CD8-positive, alpha-beta memory T cell (primary cell): ENCODE results near the gene DCLK2. TPM values are rescaled to one million over a fixed set of nuclear protein-coding genes. Genes with fewer than 3 reads are reported as not detected.

ENCODE experiments used
- CTCF ChIA-PET: fragments of 350-600 bp; sonication (Branson Sonifier 250); formaldehyde crosslinking; loops from one replicate; lab custom pipeline; 2021; ENCODE audit warnings: antibody characterized with exemption; lab: Charles Lee
- POLR2A ChIA-PET: fragments of 350-600 bp; sonication (Branson Sonifier 250); formaldehyde crosslinking; loops from one replicate; lab custom pipeline; 2021; ENCODE audit warnings: antibody characterized with exemption; lab: Charles Lee
- DNase-seq, 5 donors: peaks; one replicate each; pipeline versions ENCODE4 v3.0.0 to v3.0.0-alpha.2; 2020 to 2022; ENCODE audit warnings: mixed read lengths in 1 of 5
- H3K27ac ChIP-seq: one replicate; pipeline ENCODE4 v1.7.0; 2013; ENCODE audit warnings: low read depth, mild to moderate bottlenecking, low read length, moderate library complexity
- H3K27me3 ChIP-seq: 2 replicates; pipeline ENCODE4 v1.7.0; 2013; ENCODE audit warnings: low read length, mild to moderate bottlenecking; ENCODE audit not compliant: insufficient read depth, poor library complexity, severe bottlenecking
- H3K36me3 ChIP-seq: 2 replicates; pipeline ENCODE4 v1.7.0; 2013; ENCODE audit warnings: mild to moderate bottlenecking, low read length, moderate library complexity; ENCODE audit not compliant: insufficient read depth
- H3K4me1 ChIP-seq: 2 replicates; pipeline ENCODE4 v1.7.0; 2013; ENCODE audit warnings: mild to moderate bottlenecking, low read length, moderate library complexity; ENCODE audit not compliant: insufficient read depth
- H3K4me3 ChIP-seq: 2 replicates; pipeline ENCODE4 v1.7.0; 2013; ENCODE audit warnings: mild to moderate bottlenecking, low read length
- H3K9me3 ChIP-seq: 2 replicates; pipeline ENCODE4 v1.7.0; 2013; ENCODE audit warnings: mild to moderate bottlenecking, low read length
- H3K27ac Mint-ChIP-seq, 8 donors: one replicate each; pipeline ENCODE4 v1.8.0; 2020 to 2021; ENCODE audit warnings: mixed read lengths in 8 of 8, mild to moderate bottlenecking in 6 of 8, inconsistent platforms in 3 of 8, moderate library complexity in 3 of 8
- H3K27me3 Mint-ChIP-seq, 2 donors: one replicate each; pipeline ENCODE4 v1.8.0; 2020 to 2021; ENCODE audit warnings: mixed read lengths in 2 of 2, mild to moderate bottlenecking in 1 of 2, moderate library complexity in 1 of 2
- H3K36me3 Mint-ChIP-seq, 3 donors: one replicate each; pipeline ENCODE4 v1.8.0; 2020 to 2021; ENCODE audit warnings: mixed read lengths in 3 of 3, inconsistent platforms in 1 of 3, mild to moderate bottlenecking in 1 of 3
- H3K4me1 Mint-ChIP-seq, 3 donors: one replicate each; pipeline ENCODE4 v1.8.0; 2020 to 2021; ENCODE audit warnings: mixed read lengths in 3 of 3, inconsistent platforms in 1 of 3, mild to moderate bottlenecking in 1 of 3
- H3K4me3 Mint-ChIP-seq, 7 donors: one replicate each; pipeline ENCODE4 v1.8.0; 2020 to 2021; ENCODE audit warnings: mixed read lengths in 7 of 7, mild to moderate bottlenecking in 6 of 7, moderate library complexity in 4 of 7, inconsistent platforms in 2 of 7
- H3K9me3 Mint-ChIP-seq, 5 donors: one replicate each; pipeline ENCODE4 v1.8.0; 2020 to 2022; ENCODE audit warnings: mixed read lengths in 5 of 5, mild to moderate bottlenecking in 3 of 5, moderate library complexity in 2 of 5, inconsistent platforms in 1 of 5
- polyA plus RNA-seq: library from polyadenylated mRNA; unstranded; fragments of 300-500 nt; fragmentation: Illumina TruSeq; gene quantifications from one replicate; pipeline ENCODE4 v1.2.3, GENCODE V29; 2021
- total RNA-seq, 2 experiments: library from RNA; stranded (reverse); gene quantifications; one replicate each; pipeline ENCODE4 v1.2.3, GENCODE V29; 2021

DCLK2 gene
- total and polyA plus RNA-seq, 3 experiments from 2014 or later = not detected

DNA sequence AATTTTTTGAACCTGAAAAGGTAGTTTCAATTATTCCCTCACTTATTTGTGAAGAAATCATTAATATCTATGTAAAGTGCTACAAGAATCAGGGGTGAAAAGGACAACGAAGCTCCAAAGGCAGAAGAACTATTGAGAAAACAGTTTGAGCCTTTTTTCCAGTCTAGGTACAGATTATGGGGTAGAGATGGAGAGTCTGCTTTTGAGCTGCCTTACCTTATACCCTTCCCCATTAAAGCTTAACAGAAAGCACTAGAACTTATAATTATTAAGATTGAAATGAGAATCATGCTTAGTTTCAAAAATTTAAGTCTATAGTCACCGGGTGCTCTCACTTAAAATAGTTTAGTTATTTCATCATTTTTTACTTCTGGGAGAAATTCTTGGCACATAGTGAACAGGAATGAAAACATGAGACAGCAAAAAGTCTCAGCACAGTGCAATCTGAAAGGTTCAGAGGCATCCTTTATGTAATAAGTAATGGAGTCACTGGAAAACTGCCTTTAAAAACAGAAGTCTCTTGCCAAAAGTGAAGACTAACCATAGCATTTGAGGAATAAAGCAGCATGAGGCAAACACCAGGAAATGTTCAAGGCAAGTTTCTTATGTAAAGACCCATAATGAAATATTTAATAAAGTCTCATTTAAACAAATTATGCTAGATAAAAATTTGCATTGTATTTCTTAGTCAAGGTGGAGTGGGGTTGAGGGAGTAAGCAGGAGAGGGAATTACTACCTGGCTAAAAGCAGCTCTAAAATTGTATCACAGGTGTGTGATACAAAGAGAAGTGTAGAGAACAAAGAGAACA, 5.1 kb upstream of the DCLK2 start:
- Mint-ChIP-seq H3K4me1 (peaks cover 0 to 5% (median 0%) of the 10 kb centered on the region in 3 donors), H3K27ac (no peak overlapping the region), H3K36me3 (no peaks in the 10 kb centered on the region), H3K9me3 (peaks cover 0 to 12% (median 4%) of the 10 kb centered on the region in 5 donors), H3K27me3 (peaks cover 23 to 42% of the 10 kb centered on the region in 2 donors), H3K4me3 (no peak overlapping the region)
- DNase-seq = no peak
- CTCF ChIA-PET = no interaction called here
- Histone ChIP-seq H3K27me3 (peaks cover 15% of the 10 kb centered on the region), H3K4me1 (no peaks in the 10 kb centered on the region), H3K36me3 (no peaks in the 10 kb centered on the region), H3K4me3 (no peak overlapping the region), H3K27ac (no peak overlapping the region), H3K9me3 (no peaks in the 10 kb centered on the region)
- POLR2A ChIA-PET = no interaction called here

DNA sequence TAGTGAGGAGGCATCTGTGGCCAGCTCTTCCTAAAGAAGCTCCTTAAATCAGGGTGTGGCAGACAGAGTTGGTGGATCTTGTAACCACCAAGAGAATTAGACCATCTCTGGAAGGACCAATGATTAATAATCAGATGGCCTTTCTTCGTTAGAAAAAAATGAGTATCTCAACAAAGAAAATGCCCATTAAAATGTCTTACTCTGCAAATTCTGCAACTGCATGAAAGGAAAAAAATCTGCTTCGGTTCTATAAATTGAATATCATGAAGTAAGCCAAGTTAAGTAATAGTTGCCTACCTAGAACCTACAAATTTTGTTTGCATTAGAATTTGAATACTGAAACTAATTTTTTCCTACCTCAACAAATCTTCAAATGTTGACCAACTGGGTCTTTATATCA, 4.2 kb upstream of the DCLK2 start:
- H3K4me3 ChIP-seq = no peak overlapping the region
- no peak overlapping the region for H3K27ac ChIP-seq
- no peak overlapping the region for H3K27ac Mint-ChIP-seq
- peaks cover 15% of the 10 kb centered on the region for H3K27me3 ChIP-seq
- peaks cover 0 to 5% (median 0%) of the 10 kb centered on the region in 3 donors for H3K4me1 Mint-ChIP-seq
- H3K9me3 Mint-ChIP-seq = peaks cover 0 to 12% (median 2%) of the 10 kb centered on the region in 5 donors
- H3K9me3 ChIP-seq = no peaks in the 10 kb centered on the region
- no peak overlapping the region for H3K4me3 Mint-ChIP-seq
- ChIA-PET POLR2A (no interaction called here), CTCF (no interaction called here)
- H3K27me3 Mint-ChIP-seq = peaks cover 23 to 36% of the 10 kb centered on the region in 2 donors
- no peaks in the 10 kb centered on the region for H3K36me3 Mint-ChIP-seq
- no peaks in the 10 kb centered on the region for H3K4me1 ChIP-seq
- H3K36me3 ChIP-seq = no peaks in the 10 kb centered on the region
- DNase-seq = no peak

DNA sequence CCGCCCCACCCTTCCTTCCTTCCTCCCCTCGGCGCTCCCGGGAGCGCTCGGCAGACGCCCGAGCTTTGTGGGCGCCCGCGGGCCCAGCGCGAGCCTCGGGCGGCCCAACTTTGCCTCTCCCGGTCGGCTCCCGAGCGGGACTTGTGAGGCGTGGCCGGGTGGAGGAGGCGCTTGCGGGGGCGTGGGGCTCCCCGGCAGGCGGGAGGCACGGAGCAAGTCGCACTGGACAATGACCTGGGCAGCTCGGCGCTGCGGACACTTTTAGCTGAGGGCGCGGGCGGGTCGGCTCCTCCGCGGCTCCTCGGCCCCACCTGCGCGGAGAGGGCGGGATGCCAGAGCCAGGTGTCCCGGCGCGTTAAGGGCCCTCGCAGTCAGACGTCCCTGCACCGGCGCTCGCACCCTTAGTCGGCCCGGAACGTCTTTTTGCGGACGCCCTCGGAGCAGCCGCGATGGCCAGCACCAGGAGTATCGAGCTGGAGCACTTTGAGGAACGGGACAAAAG, 385 bp downstream of the DCLK2 start:
- peaks cover 27 to 57% of the 10 kb centered on the region in 2 donors for H3K27me3 Mint-ChIP-seq
- H3K4me3 Mint-ChIP-seq = peak overlapping the region in 2 of 7 donors; percentile 29 to 81
- POLR2A ChIA-PET = no interaction called here

DNA sequence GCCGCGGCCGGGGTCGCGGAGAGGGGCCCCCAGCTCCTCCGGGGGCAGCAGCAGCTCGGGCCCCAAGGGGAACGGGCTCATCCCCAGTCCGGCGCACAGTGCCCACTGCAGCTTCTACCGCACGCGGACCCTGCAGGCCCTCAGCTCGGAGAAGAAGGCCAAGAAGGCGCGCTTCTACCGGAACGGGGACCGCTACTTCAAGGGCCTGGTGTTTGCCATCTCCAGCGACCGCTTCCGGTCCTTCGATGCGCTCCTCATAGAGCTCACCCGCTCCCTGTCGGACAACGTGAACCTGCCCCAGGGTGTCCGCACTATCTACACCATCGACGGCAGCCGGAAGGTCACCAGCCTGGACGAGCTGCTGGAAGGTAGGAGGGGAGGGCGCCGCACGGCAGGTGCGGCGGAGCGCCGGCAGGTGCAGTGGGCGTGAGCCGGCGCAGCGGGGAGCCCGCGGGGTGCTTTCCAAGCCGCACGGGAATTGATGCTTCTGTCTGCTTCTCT, 886 bp downstream of the DCLK2 start:
- Histone ChIP-seq H3K4me1 (no peaks in the 10 kb centered on the region), H3K27me3 (peaks cover 15% of the 10 kb centered on the region), H3K36me3 (no peaks in the 10 kb centered on the region), H3K4me3 (no peak overlapping the region), H3K9me3 (no peaks in the 10 kb centered on the region), H3K27ac (no peak overlapping the region)
- no peaks in the 10 kb centered on the region for H3K36me3 Mint-ChIP-seq
- H3K27me3 Mint-ChIP-seq = peaks cover 29 to 60% of the 10 kb centered on the region in 2 donors
- H3K4me1 Mint-ChIP-seq = peaks cover 3 to 9% (median 6%) of the 10 kb centered on the region in 3 donors
- POLR2A ChIA-PET = no interaction called here
- CTCF ChIA-PET = no interaction called here
- H3K9me3 Mint-ChIP-seq = peaks cover 0 to 12% (median 2%) of the 10 kb centered on the region in 5 donors
- no peak for DNase-seq
- H3K27ac Mint-ChIP-seq = no peak overlapping the region
- peak overlapping the region in 6 of 7 donors; percentile 58 to 81 (median 68) for H3K4me3 Mint-ChIP-seq

More for the DNA sequence above, 385 bp downstream of the DCLK2 start:
- H3K4me1 Mint-ChIP-seq = peaks cover 3 to 9% (median 6%) of the 10 kb centered on the region in 3 donors
- Histone ChIP-seq H3K9me3 (no peaks in the 10 kb centered on the region), H3K36me3 (no peaks in the 10 kb centered on the region), H3K27ac (no peak overlapping the region), H3K4me3 (no peak overlapping the region), H3K27me3 (peaks cover 15% of the 10 kb centered on the region), H3K4me1 (no peaks in the 10 kb centered on the region)
- H3K9me3 Mint-ChIP-seq = peaks cover 0 to 12% (median 2%) of the 10 kb centered on the region in 5 donors
- H3K36me3 Mint-ChIP-seq = no peaks in the 10 kb centered on the region
- DNase-seq = no peak
- CTCF ChIA-PET = no interaction called here
- H3K27ac Mint-ChIP-seq = no peak overlapping the region

DNA sequence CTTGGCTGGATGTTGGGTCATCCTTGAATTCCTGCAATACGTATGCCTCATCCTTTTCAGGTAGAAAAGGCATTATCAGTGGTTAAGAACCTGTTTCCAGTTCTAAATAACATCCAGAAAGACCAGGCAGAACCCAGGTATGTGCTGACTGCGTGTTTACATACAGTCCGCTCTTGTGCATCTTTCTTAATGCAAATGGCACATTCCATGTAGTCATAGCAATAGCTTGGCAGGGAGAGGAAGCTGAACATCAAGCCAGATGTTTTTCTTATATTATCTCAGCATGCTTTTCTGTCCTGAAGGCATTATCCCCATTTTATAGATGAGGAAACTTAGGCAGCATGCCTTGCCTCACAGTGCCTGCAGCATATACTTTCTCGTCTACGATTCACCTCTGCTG, 2.1 kb downstream of the DCLK2 start:
- peaks cover 15% of the 10 kb centered on the region for H3K27me3 ChIP-seq
- H3K4me3 ChIP-seq = no peak overlapping the region
- H3K4me3 Mint-ChIP-seq = no peak overlapping the region
- H3K36me3 ChIP-seq = no peaks in the 10 kb centered on the region
- no peak overlapping the region for H3K27ac Mint-ChIP-seq
- DNase-seq = no peak
- H3K36me3 Mint-ChIP-seq = no peaks in the 10 kb centered on the region
- POLR2A ChIA-PET = no interaction called here
- peaks cover 29 to 55% of the 10 kb centered on the region in 2 donors for H3K27me3 Mint-ChIP-seq
- no peak overlapping the region for H3K27ac ChIP-seq
- CTCF ChIA-PET = no interaction called here
- H3K4me1 Mint-ChIP-seq = peaks cover 3 to 9% (median 6%) of the 10 kb centered on the region in 3 donors
- H3K9me3 Mint-ChIP-seq = peaks cover 0 to 8% (median 2%) of the 10 kb centered on the region in 5 donors
- no peaks in the 10 kb centered on the region for H3K4me1 ChIP-seq
- no peaks in the 10 kb centered on the region for H3K9me3 ChIP-seq

DNA sequence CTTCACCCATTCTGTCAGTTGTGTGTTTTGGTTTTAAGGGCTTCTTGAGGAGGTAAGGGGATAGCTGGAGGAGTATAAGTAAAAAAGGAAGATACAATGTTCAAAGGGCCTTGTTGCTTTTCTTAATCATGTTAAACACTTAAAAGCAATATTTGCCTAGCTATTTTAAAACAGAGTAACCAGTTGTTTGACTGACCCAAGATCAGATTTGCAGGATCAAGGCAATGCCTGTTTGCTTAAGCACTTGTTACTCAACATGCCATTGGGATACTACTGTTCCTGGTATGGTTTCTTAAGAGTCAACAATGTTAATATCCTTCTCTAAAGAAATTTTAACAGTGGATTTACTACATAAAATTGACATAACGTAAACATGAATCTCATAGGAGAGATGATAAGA, 2.6 kb downstream of the DCLK2 start:
- no peak overlapping the region for H3K4me3 ChIP-seq
- H3K9me3 Mint-ChIP-seq = peaks cover 0 to 5% (median 2%) of the 10 kb centered on the region in 5 donors
- peaks cover 15% of the 10 kb centered on the region for H3K27me3 ChIP-seq
- no peaks in the 10 kb centered on the region for H3K9me3 ChIP-seq
- H3K36me3 ChIP-seq = no peaks in the 10 kb centered on the region
- H3K27me3 Mint-ChIP-seq = peaks cover 29 to 50% of the 10 kb centered on the region in 2 donors
- ChIA-PET POLR2A (no interaction called here), CTCF (interaction anchor here (0.7 kb wide), 1 partner anchor 9 kb away, joined by 3 read pairs; no protein-coding TSS in a partner anchor)
- H3K27ac Mint-ChIP-seq = no peak overlapping the region
- H3K36me3 Mint-ChIP-seq = no peaks in the 10 kb centered on the region
- H3K4me1 Mint-ChIP-seq = peaks cover 3 to 9% (median 6%) of the 10 kb centered on the region in 3 donors
- no peaks in the 10 kb centered on the region for H3K4me1 ChIP-seq
- no peak for DNase-seq
- no peak overlapping the region for H3K4me3 Mint-ChIP-seq
- no peak overlapping the region for H3K27ac ChIP-seq

DNA sequence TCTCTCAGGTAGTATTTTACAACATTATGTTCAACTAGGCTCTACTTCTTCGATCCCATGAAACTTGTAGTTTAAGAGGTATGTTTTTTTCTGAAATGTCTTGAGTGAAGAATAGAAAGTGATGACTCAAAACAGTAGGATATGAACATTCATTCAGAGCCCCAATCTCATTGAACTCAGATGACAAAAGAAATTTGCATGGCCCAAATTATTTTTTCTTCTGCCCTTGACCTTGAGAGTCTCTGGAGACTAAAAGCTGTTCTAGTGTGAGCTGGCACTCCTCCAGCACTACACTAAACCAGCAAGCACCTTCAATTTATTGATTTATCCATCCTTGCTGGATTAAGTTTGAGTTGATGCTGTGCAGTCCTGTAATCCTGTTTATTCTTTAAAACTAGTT, 4.0 kb downstream of the DCLK2 start:
- CTCF ChIA-PET = no interaction called here
- DNase-seq = no peak
- POLR2A ChIA-PET = no interaction called here
- no peaks in the 10 kb centered on the region for H3K36me3 ChIP-seq
- no peak overlapping the region for H3K27ac ChIP-seq
- no peaks in the 10 kb centered on the region for H3K9me3 ChIP-seq
- H3K36me3 Mint-ChIP-seq = no peaks in the 10 kb centered on the region
- H3K4me3 Mint-ChIP-seq = no peak overlapping the region
- no peak overlapping the region for H3K4me3 ChIP-seq
- H3K9me3 Mint-ChIP-seq = peaks cover 0 to 2% (median 0%) of the 10 kb centered on the region in 5 donors
- H3K4me1 ChIP-seq = no peaks in the 10 kb centered on the region
- H3K4me1 Mint-ChIP-seq = peaks cover 3 to 9% (median 6%) of the 10 kb centered on the region in 3 donors
- peaks cover 16 to 38% of the 10 kb centered on the region in 2 donors for H3K27me3 Mint-ChIP-seq
- no peak overlapping the region for H3K27ac Mint-ChIP-seq
- H3K27me3 ChIP-seq = peaks cover 4% of the 10 kb centered on the region

DNA sequence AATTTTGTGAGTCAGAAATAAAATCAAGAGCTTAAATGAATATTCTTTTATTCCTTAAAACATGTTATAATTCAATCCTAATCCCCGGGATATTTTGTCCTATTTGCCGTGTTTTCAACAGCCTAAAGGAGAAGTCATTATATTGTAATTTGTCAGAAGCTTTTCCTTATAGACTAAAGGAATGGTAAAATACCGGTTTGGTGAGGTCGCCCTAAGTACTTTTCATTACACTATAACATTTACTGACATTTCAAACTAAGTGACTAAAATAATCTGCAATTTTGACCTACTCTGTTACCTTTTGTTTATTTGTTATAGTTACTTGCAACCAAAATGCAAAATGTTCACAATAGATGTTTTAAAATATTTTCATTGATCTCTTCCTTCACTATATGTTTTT, 8.8 kb downstream of the DCLK2 start:
- no peak overlapping the region for H3K27ac Mint-ChIP-seq
- no peaks in the 10 kb centered on the region for H3K4me1 Mint-ChIP-seq
- ChIA-PET POLR2A (no interaction called here), CTCF (no interaction called here)
- no peaks in the 10 kb centered on the region for H3K36me3 Mint-ChIP-seq
- H3K27me3 Mint-ChIP-seq = peaks cover 2 to 35% of the 10 kb centered on the region in 2 donors
- H3K4me3 Mint-ChIP-seq = no peak overlapping the region
- H3K27me3 ChIP-seq = no peaks in the 10 kb centered on the region
- no peaks in the 10 kb centered on the region for H3K9me3 ChIP-seq
- H3K4me1 ChIP-seq = no peaks in the 10 kb centered on the region
- no peak overlapping the region for H3K4me3 ChIP-seq
- H3K36me3 ChIP-seq = no peaks in the 10 kb centered on the region
- peaks cover 0 to 4% (median 0%) of the 10 kb centered on the region in 5 donors for H3K9me3 Mint-ChIP-seq
- no peak for DNase-seq
- H3K27ac ChIP-seq = no peak overlapping the region
